SK-N-SH (cell line): ENCODE measurements around the gene POFUT2. TPM values are rescaled to one million over a fixed set of nuclear protein-coding genes. Genes with fewer than 3 reads are reported as not detected.

Source experiments
- CTCF ChIA-PET: fragments of 300-600, 350-600 bp; formaldehyde crosslinking; extraction: SDS; loops from one replicate; lab custom pipeline; 2021; lab: Yijun Ruan, JAX
- POLR2A ChIA-PET: fragments of 350-600 bp; sonication (Branson Sonifier 250); formaldehyde crosslinking; extraction: SDS; loops from one replicate; lab custom pipeline; 2020; ENCODE audit warnings: antibody characterized with exemption, inconsistent platforms; lab: Yijun Ruan, JAX
- DNase-seq: peaks from one replicate; pipeline ENCODE4 v3.0.0; 2012
- H2AFZ ChIP-seq: fragments of 200-600 bp; sonication (generic); 2 replicates; pipeline ENCODE4 v1.8.1; 2016; ENCODE audit warnings: antibody characterized with exemption, mild to moderate bottlenecking, low read depth
- H3F3A ChIP-seq: fragments of 200-600 bp; sonication (generic); replicated peaks from 2 replicates; pipeline ENCODE3; 2016; ENCODE audit warnings: antibody characterized with exemption, mild to moderate bottlenecking; ENCODE audit not compliant: insufficient read depth
- H3K27ac ChIP-seq, 2 experiments: fragments of 200-500 bp in 1 of 2; fragments of 200-600 bp in 1 of 2; sonication (Bioruptor generic) in 1 of 2; sonication (generic), shearing (Covaris generic) in 1 of 2; 2 replicates each; pipeline versions ENCODE4 v1.5.1 to v1.6.1; 2014 to 2016; ENCODE audit warnings: low read depth in 2 of 2, inconsistent platforms in 1 of 2, low read length in 1 of 2, mild to moderate bottlenecking in 1 of 2, mixed read lengths in 1 of 2
- H3K27me3 ChIP-seq: fragments of 200-600 bp; sonication (generic), shearing (Covaris generic); 2 replicates; pipeline ENCODE4 v1.6.1; 2016; ENCODE audit warnings: mixed run types; ENCODE audit not compliant: insufficient read depth
- H3K36me3 ChIP-seq, 2 experiments: fragments of 200-500 bp in 1 of 2; fragments of 200-600 bp in 1 of 2; sonication (Bioruptor generic) in 1 of 2; sonication (generic) in 1 of 2; replicated peaks in 1 of 2; 2 replicates each; pipeline versions ENCODE3 to v1.5.1; 2014 to 2016; ENCODE audit warnings: low read length in 1 of 2, mild to moderate bottlenecking in 1 of 2; ENCODE audit not compliant: insufficient read depth in 2 of 2, control insufficient read depth in 1 of 2
- H3K4me1 ChIP-seq, 2 experiments: fragments of 200-500 bp in 1 of 2; fragments of 200-600 bp in 1 of 2; sonication (Bioruptor generic) in 1 of 2; sonication (generic), shearing (Covaris generic) in 1 of 2; 2 replicates each; pipeline versions ENCODE4 v1.5.1 to v1.6.1; 2014 to 2016; ENCODE audit warnings: low read depth in 1 of 2, low read length in 1 of 2, mixed run types in 1 of 2; ENCODE audit not compliant: insufficient read depth in 2 of 2, control insufficient read depth in 1 of 2
- H3K4me2 ChIP-seq: fragments of 200-600 bp; sonication (generic), shearing (Covaris generic); 2 replicates; pipeline ENCODE4 v1.6.1; 2017; ENCODE audit warnings: mixed run types
- H3K4me3 ChIP-seq, 2 experiments: fragments of 200-500 bp in 1 of 2; fragments of 200-600 bp in 1 of 2; sonication (Bioruptor generic) in 1 of 2; sonication (generic), shearing (Covaris generic) in 1 of 2; 2 replicates each; pipeline versions ENCODE4 v1.5.1 to v1.8.1; 2014 to 2016; ENCODE audit warnings: low read depth in 2 of 2, inconsistent platforms in 1 of 2, low read length in 1 of 2, mild to moderate bottlenecking in 1 of 2, mixed read lengths in 1 of 2, moderate library complexity in 1 of 2
- H3K79me2 ChIP-seq: fragments of 200-600 bp; sonication (generic); 2 replicates; pipeline ENCODE4 v1.8.1; 2017; ENCODE audit warnings: mild to moderate bottlenecking; ENCODE audit not compliant: insufficient read depth
- H3K9ac ChIP-seq: fragments of 200-600 bp; sonication (generic); 2 replicates; pipeline ENCODE4 v1.6.1; 2017; ENCODE audit warnings: mixed run types
- H3K9me2 ChIP-seq: fragments of 200-600 bp; sonication (generic); 2 replicates; pipeline ENCODE4 v1.6.1; 2017; ENCODE audit warnings: mixed run types
- H3K9me3 ChIP-seq: fragments of 200-600 bp; sonication (generic); 2 replicates; pipeline ENCODE4 v1.6.1; 2017; ENCODE audit warnings: mixed run types, mild to moderate bottlenecking, moderate library complexity
- H4K20me1 ChIP-seq: fragments of 200-600 bp; sonication (generic); 2 replicates; pipeline ENCODE4 v1.6.1; 2017; ENCODE audit warnings: mild to moderate bottlenecking, mixed run types; ENCODE audit not compliant: insufficient read depth
- CHD2 ChIP-seq: fragments of 150-350 bp; IDR thresholded peaks from 2 replicates; pipeline ENCODE4 v1.6.1; 2018; ENCODE audit warnings: low read length; ENCODE audit not compliant: partially characterized antibody
- EP300 ChIP-seq, 2 experiments: IDR thresholded peaks; 2 replicates each; pipeline versions ENCODE4 v1.4.0 to v1.6.1; 2012; ENCODE audit warnings: borderline replicate concordance in 1 of 2, low read depth in 1 of 2, low read length in 1 of 2
- EZH2phosphoT487 ChIP-seq: fragments of 200-600 bp; sonication (generic); IDR thresholded peaks from 2 replicates; pipeline ENCODE4 v1.6.1; 2017; ENCODE audit warnings: low read depth, mixed run types, mild to moderate bottlenecking, antibody characterized with exemption, moderate library complexity, borderline replicate concordance
- GATA2 ChIP-seq: sonication (generic); formaldehyde crosslinking; IDR thresholded peaks from 2 replicates; pipeline ENCODE4 v1.5.0; 2020; ENCODE audit warnings: mild to moderate bottlenecking, missing genetic modification reagents
- NFIC ChIP-seq: IDR thresholded peaks from 2 replicates; pipeline ENCODE4 v1.4.0; 2012; ENCODE audit warnings: borderline replicate concordance
- POLR2AphosphoS5 ChIP-seq: IDR thresholded peaks from 2 replicates; pipeline ENCODE4 v1.6.1; 2012; ENCODE audit warnings: low read depth, low read length
- RAD21 ChIP-seq: IDR thresholded peaks from 2 replicates; pipeline ENCODE4 v1.6.1; 2012; ENCODE audit warnings: mild to moderate bottlenecking, low read length
- RCOR1 ChIP-seq: fragments of 150-350 bp; IDR thresholded peaks from 2 replicates; pipeline ENCODE4 v1.6.1; 2017; ENCODE audit warnings: antibody characterized with exemption, low read length
- REST ChIP-seq: IDR thresholded peaks from 2 replicates; pipeline ENCODE4 v1.6.1; 2012; ENCODE audit warnings: mild to moderate bottlenecking, low read depth, low read length, moderate library complexity
- RFX5 ChIP-seq: IDR thresholded peaks from 2 replicates; pipeline ENCODE4 v1.6.1; 2012; ENCODE audit warnings: mild to moderate bottlenecking, improper control_type of control experiment, low read length
- SIN3A ChIP-seq: IDR thresholded peaks from 2 replicates; pipeline ENCODE4 v1.6.1; 2012; ENCODE audit warnings: low read depth, mild to moderate bottlenecking, low read length, moderate library complexity, borderline replicate concordance
- TAF1 ChIP-seq: IDR thresholded peaks from 2 replicates; pipeline ENCODE4 v1.6.1; 2012; ENCODE audit warnings: low read depth, mild to moderate bottlenecking, low read length, moderate library complexity, borderline replicate concordance
- USF2 ChIP-seq: fragments of 150-350 bp; IDR thresholded peaks from 2 replicates; pipeline ENCODE4 v1.6.1; 2017; ENCODE audit warnings: antibody characterized with exemption, low read length, low read depth, borderline replicate concordance
- YY1 ChIP-seq: IDR thresholded peaks from 2 replicates; pipeline ENCODE4 v1.4.0; 2012; ENCODE audit warnings: low read depth, mild to moderate bottlenecking
- ZBTB33 ChIP-seq: IDR thresholded peaks from 2 replicates; pipeline ENCODE4 v1.4.0; 2012; ENCODE audit warnings: low read depth, borderline replicate concordance
- WGBS: methylation state at CpG from one replicate; pipeline ENCODE4 v1.1.6; 2017; ENCODE audit warnings: low lambda C conversion rate; 5-methylcytosine and 5-hydroxymethylcytosine counted together
- polyA plus RNA-seq, 3 experiments: library from polyadenylated mRNA; depleted of rRNA; stranded (reverse); fragments of >200 nt; gene quantifications; 2 replicates each; pipeline ENCODE4 v1.2.3, GENCODE V29; 2012

POFUT2 gene
- polyA plus RNA-seq, 1 of the 3 experiments (the other 2 are of a cell fraction): 53.3 TPM

GRCh38 chr21:45293220-45293725 lies 5.6 kb upstream of the POFUT2 start:
- Histone ChIP-seq H3K4me3 (no peak overlapping the region), H3K9me3 (peaks cover 3% of the 10 kb centered on the region; the same call in 1 of the 2 replicates), H4K20me1 (no peaks in the 10 kb centered on the region; the same call in 1 of the 2 replicates), H3K9ac (no peak overlapping the region), H3K27me3 (no peaks in the 10 kb centered on the region), H3K27ac (peak overlapping the region in 1 of 2 experiments; percentile 90; a peak in 1 of 4 replicates), H3K4me1 (peaks cover 9 to 49% of the 10 kb centered on the region in 2 experiments; a peak in 1 of 4 replicates), H2AFZ (no peak overlapping the region), H3K4me2 (no peak overlapping the region), H3K79me2 (peaks cover 31% of the 10 kb centered on the region), H3K36me3 (peaks cover 0 to 12% of the 10 kb centered on the region in 2 experiments), H3K9me2 (no peaks in the 10 kb centered on the region), H3F3A (peaks cover 18% of the 10 kb centered on the region)
- ChIA-PET CTCF (interaction anchor here (0.6 to 15.7 kb wide), 23 partner anchors 11 to 344 kb away, joined by 3 to 271 read pairs (median 5); no protein-coding TSS in a partner anchor), POLR2A (interaction anchor here (0.8 kb wide), 1 partner anchor 148 kb away, joined by 3 read pairs; no protein-coding TSS in a partner anchor)
- 96% methylated on average over 11 of the region's 19 CpGs for WGBS
- no peak for TF ChIP-seq RCOR1
- TF ChIP-seq ZBTB33: no peak
- no peak for TF ChIP-seq GATA2 (CRISPR knock-in tag)
- TF ChIP-seq RAD21: no peak
- TF ChIP-seq RFX5: no peak
- no peak for TF ChIP-seq EZH2phosphoT487
- TF ChIP-seq TAF1: no peak
- TF ChIP-seq POLR2AphosphoS5: no peak
- TF ChIP-seq SIN3A: no peak
- no peak for TF ChIP-seq EP300 (IDR thresholded peaks at IDR 0.05; ENCODE audit: borderline replicate concordance in 1 of 2, low read depth in 1 of 2, low read length in 1 of 2)
- no peak for TF ChIP-seq YY1
- no peak for TF ChIP-seq REST
- no peak for TF ChIP-seq CHD2
- no peak for TF ChIP-seq USF2
- no peak for TF ChIP-seq NFIC
- DNase-seq: peak; percentile 22
